Aorta (tissue), 5 donors: ENCODE results near the gene SV2C. TPM values are rescaled to one million over a fixed set of nuclear protein-coding genes. Genes with fewer than 3 reads are reported as not detected.

Source experiments
- ATAC-seq: fragments of 200-7000 bp; cut with Tn5 transposase; one replicate; pipeline ENCODE4 v1.9.1; 2022; ENCODE audit warnings: moderate library complexity; ENCODE audit not compliant: low FRiP score
- DNase-seq, 2 donors: peaks; one replicate each; pipeline ENCODE4 v3.0.0-alpha.2; 2020
- H3K27ac ChIP-seq, 2 donors: one replicate each; pipeline ENCODE4 v1.5.1; 2013; ENCODE audit warnings: low read length in 2 of 2, mild to moderate bottlenecking in 2 of 2, moderate library complexity in 2 of 2, control low read depth in 1 of 2, inconsistent platforms in 1 of 2, low read depth in 1 of 2
- H3K27me3 ChIP-seq, 2 donors: one replicate each; pipeline ENCODE4 v1.6.1; 2013; ENCODE audit warnings: control low read depth in 1 of 2, low read length in 1 of 2, mild to moderate bottlenecking in 1 of 2, moderate library complexity in 1 of 2; ENCODE audit not compliant: insufficient read depth in 2 of 2, control insufficient read depth in 1 of 2
- H3K36me3 ChIP-seq, 2 donors: one replicate each; pipeline ENCODE4 v1.6.1; 2013; ENCODE audit warnings: control low read depth in 1 of 2, low read length in 1 of 2, mild to moderate bottlenecking in 1 of 2; ENCODE audit not compliant: insufficient read depth in 2 of 2, control insufficient read depth in 1 of 2
- H3K4me1 ChIP-seq, 2 donors: one replicate each; pipeline ENCODE4 v1.6.1; 2013; ENCODE audit warnings: low read length in 2 of 2, control low read depth in 1 of 2, mild to moderate bottlenecking in 1 of 2, moderate library complexity in 1 of 2; ENCODE audit not compliant: insufficient read depth in 2 of 2, control insufficient read depth in 1 of 2
- H3K4me3 ChIP-seq, 2 donors: one replicate each; pipeline ENCODE4 v1.5.1; 2013; ENCODE audit warnings: low read length in 2 of 2, control low read depth in 1 of 2, mild to moderate bottlenecking in 1 of 2
- H3K9me3 ChIP-seq: one replicate; pipeline ENCODE4 v1.6.1; 2013; ENCODE audit warnings: mild to moderate bottlenecking, low read length; ENCODE audit not compliant: control insufficient read depth
- WGBS, 2 donors: extraction: QIAGEN DNeasy Blood & Tissue Kit; methylation state at CpG; one replicate each; pipeline ENCODE4 v1.1.7; 2013; 5-methylcytosine and 5-hydroxymethylcytosine counted together
- intact Hi-C, 2 donors: fragments of 100-400 bp; cut with DNase I; formaldehyde crosslinking; loops; one replicate each; pipeline versions ENCODE4 v1.14.2 to v1.15.0; 2022
- polyA plus RNA-seq, 2 donors: library from polyadenylated mRNA; stranded (reverse); fragments of 200-250 nt; gene quantifications; one replicate each; pipeline ENCODE4 v1.2.3, GENCODE V29; 2013
- total RNA-seq, 2 donors: library from RNA; stranded (reverse); fragmentation: NEBNext Ultra II Directional; extraction: Animal tissue kit (Norgen Biotek cat#: 25700); gene quantifications; one replicate each; pipeline ENCODE4 v1.2.1, GENCODE V29; 2021
- donor health status: healthy with polysubstance abuse.
- donor health status: Bipolar disorder and iron deficiency.
- donor health status: DM: no; HTN: no; CAD: no.
- donor health status: DM: no; HTN: no; CAD: no.
- donor health status: DM: yes; HTN: yes; CAD: no.

SV2C gene
- total and polyA plus RNA-seq, 4 donors: 0.33 TPM; not detected in 3

DNA sequence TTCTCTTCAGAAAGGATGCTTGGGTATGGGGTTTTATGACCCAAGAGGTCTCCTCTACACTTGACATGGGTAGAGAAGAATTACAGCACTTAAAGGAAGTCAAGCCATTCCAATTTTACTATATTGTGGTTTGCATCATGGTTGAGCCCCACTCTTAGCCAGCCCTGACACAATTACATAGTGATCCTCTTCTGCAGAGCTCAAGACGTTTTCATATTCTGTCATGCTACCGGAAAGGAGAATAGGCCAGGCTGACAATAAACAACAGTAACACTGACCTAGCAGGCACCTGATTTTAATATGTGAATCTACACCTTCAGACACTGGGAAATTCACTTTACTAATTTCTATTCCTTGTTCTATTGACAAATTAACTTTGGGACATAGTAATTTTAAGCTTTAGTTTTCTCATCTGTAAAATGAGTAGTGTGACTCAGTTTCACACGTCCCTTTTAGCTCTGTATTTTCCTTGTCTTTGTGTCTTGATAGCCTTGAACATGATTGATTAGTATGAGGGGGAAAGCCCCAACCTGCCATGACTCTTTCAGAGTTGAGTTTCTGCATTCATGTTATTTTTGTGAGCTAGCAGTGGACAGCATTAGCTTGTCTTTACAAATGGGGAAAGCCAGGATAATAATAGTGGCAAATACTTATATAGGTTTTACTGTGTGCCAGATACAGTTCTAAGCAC is 83.8 kb downstream of the SV2C start:
- DNase-seq: no peak
- H3K27ac ChIP-seq: no peak overlapping the region
- intact Hi-C loops: no loop called here
- ATAC-seq: no peak
- H3K4me1 ChIP-seq: no peaks in the 10 kb centered on the region
- H3K9me3 ChIP-seq: peaks cover 1% of the 10 kb centered on the region
- H3K4me3 ChIP-seq: no peak overlapping the region
- no peaks in the 10 kb centered on the region for H3K27me3 ChIP-seq
- H3K36me3 ChIP-seq: no peaks in the 10 kb centered on the region
- 51 to 56% methylated on average over 3 of the region's 3 CpGs for WGBS, 2 donors

DNA sequence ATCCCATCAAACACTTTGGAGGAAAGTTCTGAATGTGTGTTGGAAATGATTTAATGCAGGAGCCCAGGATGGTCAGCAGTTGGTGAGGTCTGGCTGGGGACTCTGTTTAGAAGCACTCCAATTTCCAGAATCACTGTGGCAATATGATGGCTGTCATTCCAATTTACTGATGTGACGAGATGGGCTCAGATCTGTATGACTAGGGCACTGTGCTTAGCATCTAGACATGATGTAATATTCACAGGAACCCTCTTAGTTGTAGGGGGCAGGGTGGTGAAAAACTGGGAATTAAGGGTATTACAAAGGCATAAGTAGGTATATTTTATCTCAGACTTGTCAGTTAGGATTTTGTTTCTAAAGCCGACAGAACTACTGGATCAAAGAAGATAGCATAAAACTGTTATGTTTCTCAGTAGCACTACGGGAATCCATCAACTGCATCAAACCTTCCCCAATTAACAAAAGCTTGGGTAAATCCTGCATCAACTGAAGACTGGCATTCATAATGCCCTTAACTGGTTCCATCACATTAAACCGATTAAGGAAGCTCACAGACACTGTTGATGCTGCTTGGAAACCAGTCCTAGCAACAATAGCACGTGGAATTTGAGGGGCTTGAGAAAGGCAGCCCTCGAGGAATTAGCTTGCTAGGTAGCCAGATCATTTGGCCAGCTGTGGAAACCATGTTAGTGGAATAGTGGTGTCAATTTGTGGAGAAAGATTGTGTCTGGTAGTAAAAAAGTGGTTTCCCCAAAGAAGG is 86.1 kb downstream of the SV2C start:
- WGBS, 2 donors: 68 to 84% methylated on average over 6 of the region's 6 CpGs

DNA sequence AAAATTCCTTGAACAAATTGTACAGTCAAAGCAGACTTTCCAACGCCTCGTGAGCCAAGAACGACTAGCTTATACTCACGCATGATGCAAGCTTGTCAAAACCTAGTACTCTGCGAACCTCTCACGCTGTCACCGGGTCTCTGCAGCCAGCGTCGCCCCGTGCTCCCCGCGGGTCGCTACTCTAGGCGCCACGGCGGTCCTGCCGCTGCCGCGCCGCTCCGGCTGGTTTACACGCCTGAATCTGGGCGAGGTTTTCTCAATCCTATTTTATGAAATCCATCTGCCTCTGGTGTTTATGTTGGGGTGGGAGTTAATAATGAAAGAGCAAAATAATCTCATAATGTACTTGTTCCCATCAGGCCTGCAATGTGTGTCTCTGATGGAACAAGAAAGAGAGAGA is 90.9 kb downstream of the SV2C start:
- H3K9me3 ChIP-seq: peaks cover 1% of the 10 kb centered on the region
- no peak overlapping the region for H3K27ac ChIP-seq
- intact Hi-C loops: no loop called here
- ATAC-seq (no peak), DNase-seq (no peak)
- no peaks in the 10 kb centered on the region for H3K4me1 ChIP-seq
- H3K36me3 ChIP-seq: no peaks in the 10 kb centered on the region
- H3K4me3 ChIP-seq: no peak overlapping the region
- H3K27me3 ChIP-seq: no peaks in the 10 kb centered on the region
- 95% methylated on average over 23 of the region's 23 CpGs for WGBS, 2 donors

More for the DNA sequence above, 86.1 kb downstream of the SV2C start:
- intact Hi-C loops: no loop called here
- Histone ChIP-seq H3K27ac (no peak overlapping the region), H3K4me1 (no peaks in the 10 kb centered on the region), H3K36me3 (no peaks in the 10 kb centered on the region), H3K9me3 (peaks cover 1% of the 10 kb centered on the region), H3K27me3 (no peaks in the 10 kb centered on the region), H3K4me3 (no peak overlapping the region)
- DNase-seq: no peak
- ATAC-seq: no peak

DNA sequence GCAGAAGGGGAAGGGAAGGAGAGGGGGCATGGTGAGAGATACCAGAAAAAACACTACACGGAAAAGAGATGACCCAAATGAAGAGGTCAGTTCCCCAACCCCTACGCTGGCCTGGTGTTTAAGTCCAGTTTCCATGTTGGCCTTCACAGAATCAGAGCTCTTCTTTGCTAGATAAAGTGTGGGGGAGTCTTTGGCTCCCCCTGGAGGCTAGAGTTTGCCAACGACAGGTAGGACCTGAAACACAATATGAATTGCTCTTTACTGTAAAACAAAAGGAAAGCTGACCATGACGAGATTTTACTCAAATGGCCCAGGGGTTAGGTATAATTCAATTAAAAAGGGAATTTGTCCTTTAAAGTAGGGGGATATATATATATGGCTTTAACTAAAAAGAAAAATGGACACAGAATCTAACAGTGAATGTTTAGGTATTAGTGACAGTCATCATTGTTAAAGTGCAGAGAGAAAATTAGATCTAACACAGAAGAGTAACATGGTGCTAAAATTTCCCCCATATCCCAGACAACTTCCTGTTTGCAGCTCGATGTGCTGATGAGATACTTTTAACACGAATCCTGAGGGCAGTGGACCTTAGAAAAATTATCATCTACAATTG is 92.0 kb downstream of the SV2C start:
- no peaks in the 10 kb centered on the region for H3K9me3 ChIP-seq
- H3K36me3 ChIP-seq: no peaks in the 10 kb centered on the region
- no peaks in the 10 kb centered on the region for H3K4me1 ChIP-seq
- no peaks in the 10 kb centered on the region for H3K27me3 ChIP-seq
- intact Hi-C loops: no loop called here
- H3K4me3 ChIP-seq: no peak overlapping the region
- WGBS, 2 donors: 27 to 33% methylated on average over 6 of the region's 6 CpGs
- H3K27ac ChIP-seq: no peak overlapping the region
- no peak for DNase-seq
- ATAC-seq: no peak

DNA sequence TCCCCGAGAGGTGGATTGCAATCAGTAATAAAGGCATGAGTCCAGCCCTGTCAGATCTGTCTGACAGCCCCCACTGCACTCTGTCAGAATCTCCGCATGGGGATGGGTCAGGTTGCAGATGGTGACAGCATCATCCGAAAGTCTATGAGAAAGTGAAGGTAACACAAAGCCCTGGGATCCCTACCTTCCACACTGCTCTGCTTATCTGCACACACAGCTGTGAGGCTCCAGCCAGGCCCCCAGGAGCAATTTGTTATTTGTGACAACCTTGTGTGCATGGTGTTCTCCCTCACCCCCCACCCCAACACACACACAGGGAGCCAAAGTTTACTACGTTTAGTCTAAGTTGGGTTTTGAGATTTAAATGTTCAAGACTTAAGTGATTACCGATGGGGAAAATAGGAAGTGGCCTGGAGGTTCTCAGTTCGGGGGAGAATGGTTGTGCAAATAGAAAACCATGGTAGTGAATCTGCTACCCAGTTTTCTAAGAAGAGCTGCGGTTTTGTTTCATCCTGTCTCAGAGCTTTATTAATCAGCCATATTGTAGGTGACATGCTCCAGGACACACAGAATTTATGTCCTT is 92.7 kb downstream of the SV2C start:
- no peaks in the 10 kb centered on the region for H3K36me3 ChIP-seq
- H3K4me1 ChIP-seq: no peaks in the 10 kb centered on the region
- no peak overlapping the region for H3K27ac ChIP-seq
- 48 to 53% methylated on average over 7 of the region's 7 CpGs for WGBS, 2 donors
- intact Hi-C loops: no loop called here
- DNase-seq (no peak), ATAC-seq (no peak)
- H3K9me3 ChIP-seq: peaks cover 1% of the 10 kb centered on the region
- no peaks in the 10 kb centered on the region for H3K27me3 ChIP-seq
- H3K4me3 ChIP-seq: no peak overlapping the region

DNA sequence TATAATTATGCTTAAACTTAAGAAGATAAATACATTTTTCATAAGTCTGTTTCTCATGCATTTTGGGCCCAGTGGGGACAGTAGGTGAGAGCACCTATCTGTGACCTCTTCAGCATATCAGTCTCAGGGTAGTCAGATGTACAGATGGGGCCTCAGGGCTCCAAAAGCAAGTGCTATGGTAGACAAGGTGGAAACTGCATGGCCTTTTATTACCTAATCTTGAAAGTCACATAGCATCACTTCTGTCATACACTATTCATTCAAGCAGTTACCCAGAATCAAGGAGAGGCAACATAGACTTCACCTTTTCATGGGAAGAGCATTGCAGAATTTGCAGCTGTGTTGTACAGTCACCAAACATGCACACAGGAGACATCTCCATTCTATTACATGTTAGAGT is 94.8 kb downstream of the SV2C start:
- no peaks in the 10 kb centered on the region for H3K36me3 ChIP-seq
- H3K4me3 ChIP-seq: no peak overlapping the region
- intact Hi-C loops: no loop called here
- no peak for ATAC-seq
- H3K27me3 ChIP-seq: no peaks in the 10 kb centered on the region
- peaks cover 1% of the 10 kb centered on the region for H3K9me3 ChIP-seq
- H3K4me1 ChIP-seq: no peaks in the 10 kb centered on the region
- H3K27ac ChIP-seq: no peak overlapping the region
- DNase-seq: no peak

DNA sequence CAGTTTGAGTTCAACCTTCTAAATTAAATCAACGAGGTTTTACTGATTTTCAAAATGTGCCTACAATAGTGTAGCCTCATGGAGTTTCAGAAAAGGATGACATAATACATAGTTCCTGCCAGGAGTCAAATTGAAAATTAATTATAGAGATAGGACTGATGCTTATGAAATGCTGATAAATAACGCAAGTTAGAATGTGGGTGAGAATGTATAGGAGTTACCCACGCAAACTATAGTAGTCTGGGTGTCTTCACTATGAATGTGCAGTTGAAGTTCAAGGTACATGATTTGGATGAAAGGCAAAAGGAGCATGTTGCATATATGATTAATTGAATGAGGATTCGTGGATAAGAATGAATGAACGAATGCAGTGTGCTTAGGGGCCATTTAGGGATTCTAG is 95.7 kb downstream of the SV2C start:
- Histone ChIP-seq H3K27ac (no peak overlapping the region), H3K9me3 (peaks cover 1% of the 10 kb centered on the region), H3K4me3 (no peak overlapping the region), H3K36me3 (no peaks in the 10 kb centered on the region), H3K4me1 (no peaks in the 10 kb centered on the region), H3K27me3 (no peaks in the 10 kb centered on the region)
- ATAC-seq (no peak), DNase-seq (no peak)
- intact Hi-C loops: no loop called here
- 61 to 66% methylated on average over 5 of the region's 5 CpGs for WGBS, 2 donors

DNA sequence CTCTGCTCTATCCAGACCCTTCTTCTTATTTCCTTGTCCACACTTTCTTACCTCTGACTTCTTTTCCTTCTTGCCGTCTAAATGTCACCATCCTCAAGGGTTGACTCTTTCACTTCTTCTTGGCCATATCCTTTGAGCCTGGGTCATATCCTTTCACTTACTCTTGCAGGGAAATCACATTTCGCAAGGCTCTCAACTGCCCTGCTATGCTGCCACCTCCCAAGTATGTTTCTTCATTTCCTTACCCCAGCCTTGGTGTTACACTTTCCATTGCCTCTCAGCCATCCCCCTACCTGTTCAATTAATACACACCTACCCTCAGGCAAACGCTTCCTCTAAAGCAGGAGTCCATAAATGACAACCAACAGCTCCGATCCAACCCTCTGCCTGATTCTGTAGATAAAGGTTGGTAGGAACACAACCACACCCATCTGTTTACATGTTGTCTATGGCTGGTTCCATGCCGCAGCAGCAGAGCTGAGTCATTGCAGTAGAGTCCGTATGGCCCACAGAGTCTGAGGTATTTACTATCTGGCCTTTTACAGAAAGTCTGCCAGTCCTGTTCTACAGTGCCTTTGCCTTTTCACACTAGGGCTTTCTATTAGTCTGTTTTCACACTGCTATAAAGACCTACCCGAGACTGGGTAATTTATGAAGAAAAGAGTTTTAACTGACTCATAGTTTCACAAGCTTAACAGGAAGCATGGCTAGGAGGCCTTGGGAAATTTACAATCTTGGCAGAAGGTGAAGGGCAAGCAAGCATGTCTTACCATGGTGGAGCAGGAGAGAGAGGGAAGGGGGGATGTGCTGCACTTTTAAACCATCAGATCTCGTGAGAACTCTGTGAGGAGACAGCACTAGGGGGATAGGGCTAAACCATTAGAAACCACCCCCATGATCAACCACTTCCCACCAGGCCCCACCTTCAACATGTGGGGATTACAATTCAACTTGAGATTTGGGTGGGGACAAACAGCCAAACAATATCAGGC is 97.9 kb downstream of the SV2C start:
- peaks cover 1% of the 10 kb centered on the region for H3K9me3 ChIP-seq
- no peak overlapping the region for H3K27ac ChIP-seq
- WGBS, 2 donors: 75 to 77% methylated on average over 8 of the region's 8 CpGs
- ATAC-seq (no peak), DNase-seq (no peak)
- H3K36me3 ChIP-seq: no peaks in the 10 kb centered on the region
- intact Hi-C loops: no loop called here
- no peak overlapping the region for H3K4me3 ChIP-seq
- no peaks in the 10 kb centered on the region for H3K27me3 ChIP-seq
- H3K4me1 ChIP-seq: no peaks in the 10 kb centered on the region
